Measurements from ENCODE around the gene MBOAT1.

DNA sequence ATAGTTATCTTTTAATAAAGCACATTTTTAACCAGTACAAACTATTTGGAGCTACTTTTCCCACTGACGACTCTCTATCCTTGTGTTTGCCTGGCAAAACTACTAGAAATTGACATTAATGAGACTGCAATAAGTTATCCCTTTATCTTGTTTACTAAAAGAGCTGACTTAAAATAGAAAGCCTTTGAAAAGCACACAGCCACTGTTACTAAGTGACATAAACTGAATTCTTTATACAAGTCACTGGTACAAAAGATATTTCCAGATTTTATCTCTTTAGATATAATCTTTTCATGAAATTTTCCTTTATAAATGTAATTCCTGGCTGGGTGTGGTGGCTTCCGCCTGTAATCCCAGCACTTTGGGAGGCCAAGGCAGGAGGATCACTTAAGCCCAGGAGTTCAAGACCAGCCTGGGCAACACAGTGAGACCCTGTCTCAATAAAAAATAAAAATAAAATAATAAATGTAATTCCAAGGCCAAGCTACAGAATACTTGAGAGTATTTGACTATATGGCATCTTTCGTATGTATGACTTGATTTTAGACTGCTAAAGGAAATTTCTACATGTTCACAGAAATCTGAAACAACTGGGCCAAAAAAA, 9.5 kb downstream of the MBOAT1 start:
- no peak for TF ChIP-seq GATA3 (IDR thresholded peaks at IDR 0.05; ENCODE audit: low read depth, low read length)
- no peak for TF ChIP-seq GATA2 (IDR thresholded peaks at IDR 0.05; ENCODE audit: low read depth, low read length)

Data from SH-SY5Y (cell line).